NCI-H2081 treated with DMSO at 0.1 percent for 48 hours (cell line): ENCODE data around the gene KRT6A.
"Not testable (repeated sequence)": the region's sequence is repeated elsewhere in the genome, so short reads cannot be mapped to it uniquely, and the experiment has no call there.

Experiments used
- DNase-seq: peaks from one replicate; lab custom pipeline; 2025; lab: John Stamatoyannopoulos, UW

Gene KRT6A

GRCh38 chr12:52500574-52500973 is 7.5 kb upstream of the KRT6A start:
- DNase-seq: not testable (repeated sequence)

DNA sequence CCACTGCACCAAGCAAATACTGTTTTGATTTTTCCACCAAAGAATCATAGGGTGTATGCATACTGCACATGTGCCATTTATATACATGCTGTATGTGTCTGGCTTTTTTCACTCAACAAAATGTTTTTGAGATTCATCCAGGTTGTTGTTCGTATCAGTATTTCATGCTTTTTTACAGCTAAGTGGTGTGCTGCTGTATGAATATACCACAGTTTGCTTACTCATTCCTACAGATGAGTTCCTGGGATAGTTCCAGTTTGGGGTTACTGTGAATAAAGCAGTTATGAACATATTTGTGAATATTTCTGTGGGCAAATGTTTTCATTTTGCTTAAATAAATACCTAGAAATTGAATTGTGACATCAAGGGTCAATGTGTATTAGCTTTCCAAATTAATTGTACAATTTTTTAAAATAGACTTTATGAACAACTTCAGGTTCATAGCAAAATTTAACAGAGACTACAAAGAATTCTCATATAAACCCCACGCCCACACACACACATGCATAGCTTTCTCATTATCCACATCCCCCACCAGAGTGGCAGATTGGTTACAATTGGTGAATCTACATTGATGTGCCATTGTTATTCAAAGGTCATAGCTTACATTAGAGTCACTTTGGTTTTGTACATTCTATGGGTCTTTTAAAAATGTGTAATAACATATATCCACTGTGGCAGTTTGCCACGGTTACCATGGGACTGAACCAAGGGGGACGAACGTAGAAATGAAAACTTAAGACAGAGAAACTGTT is 6.9 kb upstream of the KRT6A start:
- no peak for DNase-seq

GRCh38 chr12:52498946-52499345 is 5.9 kb upstream of the KRT6A start:
- DNase-seq: no peak

DNA sequence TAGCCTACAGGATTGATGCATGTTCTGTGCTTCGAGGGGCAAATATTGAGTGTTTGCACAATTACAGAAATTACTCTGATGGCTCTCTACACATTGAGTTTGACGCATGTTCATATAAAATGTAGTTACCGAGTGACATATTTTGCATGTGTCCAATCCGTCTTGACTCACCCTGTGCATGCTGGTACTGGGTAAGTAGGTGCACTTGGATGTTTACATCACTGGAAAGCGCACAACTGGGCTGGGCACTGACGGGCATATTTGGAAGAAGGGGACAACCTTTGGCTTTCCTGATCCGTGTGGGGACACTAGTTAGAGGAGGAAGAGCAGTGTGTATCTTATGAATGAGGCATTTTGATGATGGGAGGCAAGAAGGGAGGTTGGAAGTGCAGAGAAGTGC is 4.9 kb upstream of the KRT6A start:
- DNase-seq: no peak

DNA sequence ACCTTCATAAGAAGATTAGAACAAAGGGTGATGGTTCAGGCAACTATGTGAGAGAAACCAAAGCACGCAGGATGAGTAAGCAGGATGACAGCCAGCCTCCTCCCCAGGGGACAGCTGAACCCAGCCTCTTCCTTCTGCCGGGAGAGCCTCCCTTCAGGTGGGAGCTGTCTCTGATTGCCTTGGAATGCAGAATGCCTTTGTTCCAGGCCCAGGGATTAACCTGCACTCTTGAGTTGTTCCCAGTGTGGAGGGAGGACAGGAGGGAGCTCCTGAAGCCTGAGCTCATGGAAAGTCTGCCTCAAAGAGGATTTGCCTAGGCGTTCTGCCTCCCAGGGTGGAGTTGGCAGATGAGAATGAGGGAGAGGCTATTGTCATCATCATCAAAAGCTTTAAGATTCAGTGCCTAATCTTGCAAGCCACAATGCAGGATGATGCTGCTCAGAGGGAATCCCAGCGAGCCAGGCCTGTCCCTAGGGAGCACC is 3.6 kb upstream of the KRT6A start:
- DNase-seq: no peak

GRCh38 chr12:52496054-52496453 is 3.0 kb upstream of the KRT6A start:
- no peak for DNase-seq

DNA sequence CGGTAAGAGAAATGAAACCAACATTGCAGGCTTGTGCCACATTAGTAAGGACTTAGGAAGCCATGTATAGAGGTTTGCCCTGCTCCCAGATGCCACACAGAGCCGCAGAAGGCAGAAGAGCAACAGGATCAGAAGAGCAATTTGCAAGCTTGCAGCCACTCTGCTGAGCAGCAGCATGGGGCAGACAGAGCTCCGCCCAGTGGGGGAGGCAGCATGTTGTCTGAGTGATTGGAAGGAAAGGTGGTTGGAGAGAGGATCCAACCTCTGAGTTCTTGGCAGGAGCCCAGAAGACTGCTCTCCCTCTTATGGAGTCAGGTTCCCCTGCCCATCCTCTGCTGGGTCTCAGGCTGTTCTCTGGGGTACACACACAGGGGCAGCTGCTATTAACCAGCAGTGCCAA is 2.3 kb upstream of the KRT6A start:
- no peak for DNase-seq

DNA sequence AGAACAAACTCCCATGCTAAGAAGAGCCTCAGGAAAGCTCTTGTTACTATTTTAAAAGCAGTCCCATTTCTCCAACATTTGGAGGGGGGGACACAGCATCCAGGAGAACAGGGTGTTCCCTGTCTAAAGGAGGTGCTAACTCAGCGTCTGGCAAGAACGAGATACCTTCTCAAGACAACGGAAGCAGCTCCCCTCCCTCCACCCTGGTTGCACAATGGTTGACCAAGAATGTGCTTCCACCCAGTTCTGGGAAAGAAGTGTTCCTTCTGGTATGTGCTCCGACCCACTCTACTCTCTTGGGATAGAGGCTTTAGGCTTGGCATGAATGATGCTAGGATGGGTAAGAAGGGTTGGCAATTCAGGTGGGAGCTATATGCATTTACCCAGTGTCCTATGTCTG is 1.5 kb upstream of the KRT6A start:
- no peak for DNase-seq

- no peak for DNase-seq
Observed at GRCh38 chr12:52494100-52494499, 1.0 kb upstream of the KRT6A start.

DNA sequence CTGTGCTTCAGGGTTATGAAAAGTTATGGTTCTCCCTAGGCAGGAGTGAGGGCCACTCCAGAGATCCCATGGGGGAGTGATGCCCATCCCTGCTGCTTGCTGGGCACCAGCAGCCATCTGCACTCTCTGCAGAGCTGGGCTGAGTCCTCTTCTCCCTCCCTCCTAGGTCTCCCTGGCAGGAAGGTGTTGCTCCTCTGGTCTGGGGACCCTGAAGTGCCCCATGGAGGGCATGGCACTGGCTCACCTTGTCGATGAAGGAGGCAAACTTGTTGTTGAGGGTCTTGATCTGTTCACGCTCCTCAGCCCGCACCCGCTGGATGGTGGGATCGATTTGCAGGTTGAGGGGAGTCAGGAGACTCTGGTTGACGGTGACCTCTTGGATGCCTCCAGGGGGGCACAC is 652 bp downstream of the KRT6A start:
- not testable (repeated sequence) for DNase-seq

GRCh38 chr12:52491495-52491894 is 1.6 kb downstream of the KRT6A start:
- DNase-seq: not testable (repeated sequence)

DNA sequence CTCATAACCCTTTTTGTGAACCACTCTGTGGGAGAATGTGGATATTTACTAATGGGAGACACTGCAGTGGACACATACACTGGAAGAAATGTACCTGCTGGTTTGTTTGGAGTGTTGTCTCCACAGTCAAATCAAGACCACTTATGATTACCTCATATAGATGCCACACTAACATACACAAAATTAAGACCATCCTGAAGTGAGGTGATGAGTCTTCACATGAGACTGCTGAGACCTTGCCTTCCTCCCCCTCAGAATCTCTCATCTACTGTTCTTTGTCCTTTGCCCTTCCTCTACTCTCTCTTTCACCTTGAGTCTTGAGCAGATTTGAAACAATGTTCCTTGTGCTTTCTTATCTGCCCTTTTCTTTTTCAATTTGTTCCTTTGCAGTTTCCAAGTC is 4.3 kb downstream of the KRT6A start:
- no peak for DNase-seq

- DNase-seq: not testable (repeated sequence)
Observed at GRCh38 chr12:52487744-52488443, 5.2 kb downstream of the KRT6A start.

DNA sequence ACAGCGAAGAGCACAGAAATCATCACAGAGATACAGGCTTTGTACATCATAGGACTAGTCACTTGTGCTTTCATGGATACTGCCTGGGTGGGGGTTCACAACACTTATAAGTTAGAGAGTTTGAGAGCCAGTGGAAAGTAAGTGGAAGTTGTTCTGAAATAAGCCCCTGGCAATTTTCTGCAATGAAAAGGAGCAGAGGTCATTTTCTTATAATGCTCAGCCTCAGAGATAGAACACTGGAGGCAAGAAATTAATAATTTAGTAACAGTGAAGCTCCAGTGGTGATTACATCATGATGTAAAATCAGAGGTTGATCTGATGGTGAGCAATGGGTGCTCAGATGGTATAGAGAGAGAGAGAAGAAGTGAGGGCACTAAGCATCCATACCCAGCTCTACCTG is 5.8 kb downstream of the KRT6A start:
- no peak for DNase-seq

- no peak for DNase-seq
Observed at GRCh38 chr12:52486166-52487105, 6.6 kb downstream of the KRT6A start.

- DNase-seq: no peak
Observed at GRCh38 chr12:52480073-52480472, 13.0 kb downstream of the KRT6A start.

- no peak for DNase-seq
Observed at GRCh38 chr12:52477651-52478050, 15.4 kb downstream of the KRT6A start.

GRCh38 chr12:52474212-52474611 is 18.8 kb downstream of the KRT6A start:
- no peak for DNase-seq

DNA sequence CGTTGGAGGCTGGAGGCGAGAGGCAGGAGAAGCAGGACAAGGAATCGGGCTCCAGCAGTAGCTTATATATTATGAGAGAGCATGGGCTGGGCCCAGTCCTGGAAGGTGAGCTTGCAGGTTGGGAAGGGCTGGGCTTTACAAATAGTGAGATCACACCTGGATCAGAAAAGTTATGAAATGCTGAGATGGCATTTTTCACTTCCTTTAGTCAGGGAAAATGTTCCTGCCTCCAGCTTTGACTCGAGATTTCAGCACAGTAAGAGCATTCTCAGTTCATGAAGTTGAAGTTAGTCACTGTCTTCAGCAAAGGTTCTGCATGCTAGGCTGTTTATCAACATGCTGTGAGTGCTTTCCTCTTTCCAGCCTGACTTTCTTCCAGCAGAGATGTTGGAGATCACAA is 19.3 kb downstream of the KRT6A start, which contains the start of gene KRT6C:
TSS of gene KRT6C (minus strand) at position 38 of the 400 bp plus-strand sequence. CDS start 68 bp downstream, outside the sequence.
- no peak for DNase-seq

- no peak for DNase-seq
Observed at GRCh38 chr12:52469853-52470252, 23.2 kb downstream of the KRT6A start.

DNA sequence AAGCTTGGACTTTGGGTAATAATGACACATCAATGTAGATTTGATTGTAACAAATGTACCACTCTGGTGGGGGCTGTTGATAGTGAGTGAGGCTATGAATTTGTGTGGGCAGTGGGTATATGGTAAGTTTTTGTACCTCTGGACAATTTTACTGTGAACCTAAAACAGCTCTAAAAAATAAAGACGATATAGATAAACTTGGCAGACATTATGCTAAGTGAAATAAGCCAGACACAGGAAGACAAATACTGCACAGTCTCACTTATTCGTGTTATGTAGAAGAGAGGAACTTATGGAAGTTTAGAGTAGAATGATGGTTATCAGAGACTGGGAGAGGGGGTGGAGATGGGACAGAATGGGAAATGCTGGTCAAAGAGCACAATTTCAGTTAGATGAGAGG is 28.2 kb downstream of the KRT6A start:
- DNase-seq: no peak

- no peak for DNase-seq
Observed at GRCh38 chr12:52461693-52462092, 31.4 kb downstream of the KRT6A start.
